ENCODE results near the gene CPA5. TPM values are rescaled to one million over a fixed set of nuclear protein-coding genes. Genes with fewer than 3 reads are reported as not detected.

CPA5 gene
- polyA plus RNA-seq, 3 donors: not detected

- no peaks in the 10 kb centered on the region for H3K36me3 ChIP-seq (replicated peaks in 1 of 2; ENCODE audit: control insufficient read depth in 1 of 2, insufficient read depth in 2 of 2, low read length in 2 of 2)
- Mint-ChIP-seq H3K9me3 (peaks cover 0 to 15% (median 4%) of the 10 kb centered on the region in 7 donors), H3K27ac (no peak overlapping the region), H3K4me3 (no peak overlapping the region), H3K4me1 (no peaks in the 10 kb centered on the region), H3K27me3 (ENCODE audit: low read depth in 3 of 3) (peaks cover 2 to 5% (median 4%) of the 10 kb centered on the region in 3 donors), H3K36me3 (no peaks in the 10 kb centered on the region)
- no peak overlapping the region for H3K4me3 ChIP-seq (replicated peaks in 1 of 3; ENCODE audit: low read depth in 2 of 3, low read length in 3 of 3)
- intact Hi-C loops (cut with micrococcal nuclease): no loop called here
- no peak overlapping the region for H3K4me2 ChIP-seq (replicated peaks; ENCODE audit: extremely low read depth, low read length, poor library complexity, severe bottlenecking)
- no peak for DNase-seq
- H3K79me2 ChIP-seq (ENCODE audit: insufficient read depth, low read length): no peaks in the 10 kb centered on the region
- H3K9me3 ChIP-seq (replicated peaks in 1 of 2; ENCODE audit: control insufficient read depth in 1 of 2, insufficient read depth in 1 of 2, low read length in 2 of 2): no peaks in the 10 kb centered on the region
- 89% methylated on average over 6 of the region's 7 CpGs for WGBS (ENCODE audit: insufficient coverage)
- no peak overlapping the region for H3K9ac ChIP-seq (ENCODE audit: insufficient read depth, low read length, poor library complexity, severe bottlenecking)
- H3K27ac ChIP-seq (ENCODE audit: low read depth in 1 of 2, low read length in 2 of 2): no peak overlapping the region
- H3K4me1 ChIP-seq (ENCODE audit: control insufficient read depth in 1 of 2, insufficient read depth in 2 of 2, low read length in 2 of 2): no peaks in the 10 kb centered on the region
- H4K20me1 ChIP-seq (ENCODE audit: insufficient read depth, low read length): no peaks in the 10 kb centered on the region
- TF ChIP-seq CTCF (IDR thresholded peaks at IDR 0.05): no peak
- no peaks in the 10 kb centered on the region for H3K27me3 ChIP-seq (ENCODE audit: control insufficient read depth in 2 of 2, insufficient read depth in 2 of 2, low read length in 2 of 2)
- no peak overlapping the region for H2AFZ ChIP-seq (ENCODE audit: insufficient read depth, low read depth, low read length, poor library complexity, severe bottlenecking)
Observed at GRCh38 chr7:130322615-130323014, 22.0 kb upstream of the CPA5 start.

- Histone ChIP-seq H3K79me2 (ENCODE audit: insufficient read depth, low read length) (no peaks in the 10 kb centered on the region), H2AFZ (ENCODE audit: insufficient read depth, low read depth, low read length, poor library complexity, severe bottlenecking) (no peak overlapping the region), H3K4me3 (replicated peaks in 1 of 3; ENCODE audit: low read depth in 2 of 3, low read length in 3 of 3) (no peak overlapping the region), H3K36me3 (replicated peaks in 1 of 2; ENCODE audit: control insufficient read depth in 1 of 2, insufficient read depth in 2 of 2, low read length in 2 of 2) (no peaks in the 10 kb centered on the region), H3K9me3 (replicated peaks in 1 of 2; ENCODE audit: control insufficient read depth in 1 of 2, insufficient read depth in 1 of 2, low read length in 2 of 2) (no peaks in the 10 kb centered on the region), H3K4me2 (replicated peaks; ENCODE audit: extremely low read depth, low read length, poor library complexity, severe bottlenecking) (no peak overlapping the region), H3K4me1 (ENCODE audit: control insufficient read depth in 1 of 2, insufficient read depth in 2 of 2, low read length in 2 of 2) (no peaks in the 10 kb centered on the region), H3K9ac (ENCODE audit: insufficient read depth, low read length, poor library complexity, severe bottlenecking) (no peak overlapping the region), H3K27me3 (ENCODE audit: control insufficient read depth in 2 of 2, insufficient read depth in 2 of 2, low read length in 2 of 2) (no peaks in the 10 kb centered on the region), H4K20me1 (ENCODE audit: insufficient read depth, low read length) (no peaks in the 10 kb centered on the region), H3K27ac (ENCODE audit: low read depth in 1 of 2, low read length in 2 of 2) (no peak overlapping the region)
- WGBS (ENCODE audit: insufficient coverage): 74% methylated on average over 5 of the region's 10 CpGs
- H3K27ac Mint-ChIP-seq: peak overlapping the region in 1 of 7 donors; percentile 3
- TF ChIP-seq CTCF (IDR thresholded peaks at IDR 0.05): no peak
- DNase-seq: no peak
- H3K4me1 Mint-ChIP-seq: no peaks in the 10 kb centered on the region
- H3K36me3 Mint-ChIP-seq: no peaks in the 10 kb centered on the region
- peaks cover 2 to 4% (median 2%) of the 10 kb centered on the region in 3 donors for H3K27me3 Mint-ChIP-seq (ENCODE audit: low read depth in 3 of 3)
- H3K4me3 Mint-ChIP-seq: no peak overlapping the region
- peaks cover 0 to 9% (median 4%) of the 10 kb centered on the region in 7 donors for H3K9me3 Mint-ChIP-seq
- intact Hi-C loops (cut with micrococcal nuclease): no loop called here
Observed at GRCh38 chr7:130324306-130324943, 20.2 kb upstream of the CPA5 start.
